HCT116 (cell line): ENCODE measurements around the gene CSNK1D.

Experiments
- ATF3 ChIP-seq: IDR thresholded peaks from 2 replicates; pipeline ENCODE4 v1.6.1; 2012
- CTCF ChIP-seq, 3 experiments: fragments of 200-600 bp in 1 of 3; sonication (generic) in 1 of 3; IDR thresholded peaks in 2 of 3; conservative IDR thresholded peaks in 1 of 3; 2 replicates each; pipeline ENCODE4 v1.5.1; 2012 to 2017; ENCODE audit warnings: low read depth in 2 of 3, low read length in 2 of 3, antibody characterized with exemption in 1 of 3, borderline replicate concordance in 1 of 3, control low read depth in 1 of 3, mild to moderate bottlenecking in 1 of 3, mixed read lengths in 1 of 3, mixed run types in 1 of 3, moderate library complexity in 1 of 3; ENCODE audit not compliant: insufficient read depth in 1 of 3
- EZH2 ChIP-seq: fragments of 200-600 bp; sonication (generic); IDR thresholded peaks from 2 replicates; pipeline ENCODE4 v1.6.1; 2017; ENCODE audit warnings: antibody characterized with exemption, mixed run types
- EZH2phosphoT487 ChIP-seq: fragments of 200-600 bp; IDR thresholded peaks from 2 replicates; pipeline ENCODE4 v1.6.1; 2018; ENCODE audit warnings: antibody characterized with exemption, borderline replicate concordance
- REST ChIP-seq: IDR thresholded peaks from 2 replicates; pipeline ENCODE4 v1.6.1; 2012; ENCODE audit warnings: low read depth
- SIN3A ChIP-seq: IDR thresholded peaks from 2 replicates; pipeline ENCODE4 v1.6.1; 2012; ENCODE audit warnings: low read depth

GRCh38 chr17:82322526-82323453 lies 49.3 kb upstream of the CSNK1D start:
- no peak for TF ChIP-seq EZH2
- TF ChIP-seq REST, result no peak
- TF ChIP-seq CTCF (IDR thresholded peaks at IDR 0.05 in 2 of 3, conservative IDR thresholded peaks at IDR 0.05 in 1 of 3; ENCODE audit: borderline replicate concordance in 1 of 3, insufficient read depth in 1 of 3, low read depth in 2 of 3, low read length in 2 of 3), result no peak
- no peak for TF ChIP-seq EZH2phosphoT487
- no peak for TF ChIP-seq ATF3
- TF ChIP-seq SIN3A, result no peak
